K562 (cell line): ENCODE results near the gene FAM120C. TPM values are rescaled to one million over a fixed set of nuclear protein-coding genes. Genes with fewer than 3 reads are reported as not detected.

Source experiments
- ATAC-seq: fragments of 200-7000 bp; cut with Tn5 transposase; 3 replicates; pipeline ENCODE4 v1.9.1; 2020; ENCODE audit warnings: moderate library complexity
- BruUV-seq: library from RNA; stranded (reverse); fragments of 400-500 nt; replicated peaks from 2 replicates; lab custom pipeline; 2021; lab: Mats Ljungman, UMichigan
- CTCF ChIA-PET: fragments of 300-600 bp; formaldehyde crosslinking; extraction: SDS; loops from one replicate; lab custom pipeline; 2021; ENCODE audit warnings: low intra/inter-chr PET ratio; lab: Yijun Ruan, JAX
- POLR2A ChIA-PET: fragments of 300-600, 350-650 bp; sonication (Branson Sonifier 250); formaldehyde crosslinking; extraction: SDS; loops from one replicate; lab custom pipeline; 2021; ENCODE audit warnings: antibody characterized with exemption, inconsistent platforms; lab: Yijun Ruan, JAX
- DNase-seq, 4 experiments: peaks; one replicate each; pipeline versions ENCODE4 v3.0.0 to v3.0.0-alpha.2; 2011 to 2018; ENCODE audit warnings: low spot score in 3 of 4, mixed read lengths in 3 of 4; ENCODE audit errors: extremely low read depth in 1 of 4
- FAIRE-seq: peaks from 2 replicates; lab custom pipeline; 2011; peaks lifted over from hg19 to GRCh38; lab: Jason Lieb, UNC
- H2AFZ ChIP-seq: 2 replicates; pipeline ENCODE4 v1.6.0; 2011; ENCODE audit warnings: low read depth, low read length, control low read depth, inconsistent platforms
- H3K27ac ChIP-seq: fragments of 200-600 bp; 3 replicates; pipeline ENCODE4 v1.8.0; 2011; ENCODE audit warnings: low read depth, mild to moderate bottlenecking, control low read depth, inconsistent platforms, low read length, moderate library complexity, mixed read lengths; ENCODE audit errors: extremely low read depth
- H3K27me3 ChIP-seq, 2 experiments: fragments of 300-600 bp in 1 of 2; 2 replicates in 1 of 2; 3 replicates in 1 of 2; pipeline versions ENCODE4 v1.6.0 to v1.8.0; 2011; ENCODE audit warnings: inconsistent platforms in 2 of 2, low read length in 2 of 2, mild to moderate bottlenecking in 1 of 2, mixed read lengths in 1 of 2, moderate library complexity in 1 of 2; ENCODE audit not compliant: control insufficient read depth in 2 of 2, insufficient read depth in 2 of 2
- H3K36me3 ChIP-seq: fragments of 300-600 bp; 3 replicates; pipeline ENCODE4 v1.8.0; 2011; ENCODE audit warnings: mild to moderate bottlenecking, low read length, inconsistent platforms; ENCODE audit not compliant: control insufficient read depth, insufficient read depth
- H3K4me1 ChIP-seq, 2 experiments: fragments of 200-600 bp in 1 of 2; replicated peaks in 1 of 2; 2 replicates in 1 of 2; 3 replicates in 1 of 2; pipeline versions ENCODE4 v1.5.1 to v1.8.0; 2011; ENCODE audit warnings: inconsistent platforms in 2 of 2, low read length in 2 of 2, mild to moderate bottlenecking in 1 of 2, mixed read lengths in 1 of 2, moderate library complexity in 1 of 2; ENCODE audit not compliant: control insufficient read depth in 2 of 2, insufficient read depth in 2 of 2
- H3K4me2 ChIP-seq: 2 replicates; pipeline ENCODE4 v1.6.1; 2011; ENCODE audit warnings: low read length, control low read depth, inconsistent platforms, mixed read lengths; ENCODE audit not compliant: insufficient read depth
- H3K4me3 ChIP-seq: fragments of 200-600 bp; sonication (generic), shearing (Covaris generic); 2 replicates; pipeline ENCODE4 v1.5.1; 2016; ENCODE audit warnings: control low read depth, inconsistent platforms
- H3K79me2 ChIP-seq: fragments of 200-600 bp; 3 replicates; pipeline ENCODE4 v1.8.0; 2011; ENCODE audit warnings: low read length, inconsistent platforms; ENCODE audit not compliant: control insufficient read depth, insufficient read depth
- H3K9ac ChIP-seq, 2 experiments: 2 replicates each; pipeline versions ENCODE4 v1.6.0 to v1.6.1; 2011; ENCODE audit warnings: low read depth in 2 of 2, low read length in 2 of 2, control low read depth in 1 of 2, inconsistent platforms in 1 of 2, mild to moderate bottlenecking in 1 of 2, mixed read lengths in 1 of 2; ENCODE audit not compliant: insufficient read depth in 1 of 2
- H3K9me1 ChIP-seq: one replicate; pipeline ENCODE4 v1.6.0; 2011; ENCODE audit warnings: inconsistent platforms, mild to moderate bottlenecking, low read length, moderate library complexity; ENCODE audit not compliant: control insufficient read depth, insufficient read depth
- H3K9me3 ChIP-seq: replicated peaks from 2 replicates; pipeline ENCODE4 v1.5.1; 2011; ENCODE audit warnings: low read depth, low read length, inconsistent platforms; ENCODE audit not compliant: control insufficient read depth, insufficient read depth
- H4K20me1 ChIP-seq: replicated peaks from 2 replicates; pipeline ENCODE4 v1.6.1; 2011; ENCODE audit warnings: low read length, inconsistent platforms, mixed read lengths; ENCODE audit not compliant: control insufficient read depth, insufficient read depth
- HNRNPLL ChIP-seq: fragments of 200-400 bp; formaldehyde crosslinking; IDR thresholded peaks from 2 replicates; pipeline ENCODE4 v1.6.1; 2017; ENCODE audit warnings: low read length, low read depth, mild to moderate bottlenecking; ENCODE audit not compliant: poor library complexity, severe bottlenecking
- MAFG ChIP-seq: fragments of 450-650 bp; conservative IDR thresholded peaks from 2 replicates; pipeline ENCODE4 v1.6.1; 2016; ENCODE audit warnings: missing genetic modification characterization, missing compliant biosample characterization
- NFATC3 ChIP-seq: fragments of 450-650 bp; IDR thresholded peaks from 2 replicates; pipeline ENCODE4 v1.6.1; 2017; ENCODE audit warnings: mild to moderate bottlenecking
- POLR2A ChIP-seq: fragments of 450-650 bp; conservative IDR thresholded peaks from 2 replicates; pipeline ENCODE4 v1.6.1; 2016
- PURB ChIP-seq: sonication (generic); formaldehyde crosslinking; IDR thresholded peaks from 2 replicates; pipeline ENCODE4 v1.9.0; 2021; ENCODE audit warnings: low read depth, mild to moderate bottlenecking, missing genetic modification reagents
- TAF9B ChIP-seq: fragments of 450-650 bp; IDR thresholded peaks from 2 replicates; pipeline ENCODE4 v1.6.1; 2018; ENCODE audit warnings: mild to moderate bottlenecking; ENCODE audit not compliant: partially characterized antibody
- ZNF77 ChIP-seq: fragments of 250-450 bp; sonication (Bioruptor Pico); IDR thresholded peaks from 2 replicates; pipeline ENCODE4 v1.5.0; 2020
- WGBS: fragments of 100-300 bp; shearing (Covaris generic); methylation state at CpG from one replicate; pipeline ENCODE4 v1.1.6; 2016; ENCODE audit warnings: low coverage, mixed read lengths; ENCODE audit not compliant: insufficient coverage; ENCODE audit errors: missing lambda C conversion rate; 5-methylcytosine and 5-hydroxymethylcytosine counted together
- in situ Hi-C: fragments of 300-500 bp; cut with MboI; formaldehyde crosslinking; loops from 4 replicates; pipeline ENCODE4 v1.15.0; 2018; ENCODE audit warnings: inconsistent platforms, mixed read lengths
- intact Hi-C: fragments of 100-400 bp; cut with micrococcal nuclease; formaldehyde crosslinking; loops from 2 replicates; pipeline ENCODE4 v1.14.2; 2022
- polyA plus RNA-seq, 8 experiments: library from polyadenylated mRNA; depleted of rRNA in 4 of 8; stranded (reverse) in 5 of 8; unstranded in 3 of 8; fragments of >200 nt; fragmentation: Nextera tagmentation in 2 of 8; fragmentation: Illumina TruSeq in 1 of 8; extraction: Ambion mirVana in 2 of 8; extraction: Trizol in 1 of 8; gene quantifications; 2 replicates each; pipeline versions ENCODE4 v1.2.1 to v1.2.3, GENCODE V29; 2011 to 2014; ENCODE audit warnings: inconsistent platforms in 1 of 8, missing spikeins in 1 of 8
- total RNA-seq, 7 experiments: library from RNA; depleted of rRNA in 6 of 7; stranded (reverse); fragments of >200 nt in 6 of 7; fragmentation: Illumina TruSeq in 2 of 7; extraction: Trizol in 2 of 7; gene quantifications; 2 replicates each; pipeline versions ENCODE4 v1.2.1 to v1.2.3, GENCODE V29; 2011 to 2021; ENCODE audit warnings: low replicate concordance in 1 of 7

FAM120C gene
- total and polyA plus RNA-seq, 9 of the 15 experiments (the other 6 are each of a cell fraction or from before 2014, with no cell fraction given), result 0.21 to 6.7 (median 2.1) TPM

GRCh38 chrX:54172455-54172854 is 10.6 kb downstream of the FAM120C start:
- H3K9me1 ChIP-seq, result no peaks in the 10 kb centered on the region
- H3K27ac ChIP-seq, result no peak overlapping the region
- no peak overlapping the region for H3K9ac ChIP-seq
- no peak for FAIRE-seq
- H3K4me3 ChIP-seq, result no peak overlapping the region
- CTCF ChIA-PET, result no interaction called here
- intact Hi-C loops (no loop called here), in situ Hi-C loops (no loop called here)
- no peak for ATAC-seq
- no peak for DNase-seq
- WGBS, result 45% methylated on average over 3 of the region's 3 CpGs
- H3K4me2 ChIP-seq, result no peak overlapping the region
- POLR2A ChIA-PET, result no interaction called here
- no peaks in the 10 kb centered on the region for H4K20me1 ChIP-seq
- no peaks in the 10 kb centered on the region for H3K79me2 ChIP-seq
- H3K27me3 ChIP-seq, result no peaks in the 10 kb centered on the region
- H3K4me1 ChIP-seq, result no peaks in the 10 kb centered on the region
- TF ChIP-seq ZNF77 (CRISPR knock-in tag) (no peak), HNRNPLL (no peak), NFATC3 (no peak), POLR2A (no peak)
- peaks cover 7% of the 10 kb centered on the region; the same call in 1 of the 3 replicates for H3K36me3 ChIP-seq
- no peak overlapping the region for H2AFZ ChIP-seq
- H3K9me3 ChIP-seq, result no peaks in the 10 kb centered on the region
- no TSS peak for BruUV-seq

DNA sequence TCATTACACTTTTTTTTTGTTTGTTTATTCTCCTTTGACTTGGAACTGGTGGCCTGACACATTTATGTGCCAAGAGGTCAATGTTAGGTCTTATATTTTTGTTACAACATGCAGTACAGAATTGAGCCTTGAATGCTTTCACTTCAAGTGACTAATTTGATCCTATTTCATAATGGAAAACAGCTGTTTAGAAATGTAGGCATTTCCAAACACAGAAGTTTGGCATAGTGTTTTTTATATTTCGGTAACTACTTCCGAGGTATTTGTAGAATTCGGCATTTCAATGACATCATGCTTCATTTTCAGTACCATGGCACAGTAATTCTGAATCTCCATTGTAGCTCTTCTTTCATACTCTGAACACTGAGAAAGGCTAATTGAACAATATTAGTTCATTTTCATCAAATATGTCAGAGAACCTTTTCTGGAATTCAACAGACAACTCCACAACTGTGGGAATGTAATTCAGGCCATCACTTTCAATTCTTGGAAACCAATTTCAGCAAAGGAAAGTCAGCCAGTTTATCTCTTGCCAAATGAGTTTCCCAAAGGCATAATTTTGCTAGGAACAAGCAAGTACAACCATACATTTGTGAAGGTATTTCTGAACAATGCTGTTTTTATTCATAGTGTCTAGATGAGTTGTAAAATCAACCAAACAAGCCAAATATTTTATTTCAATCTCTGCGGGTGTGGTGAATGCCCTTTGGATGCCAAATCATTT is 11.4 kb downstream of the FAM120C start:
- no peak for TF ChIP-seq TAF9B
- TF ChIP-seq MAFG (tag), result no peak
- no peak for TF ChIP-seq PURB (CRISPR knock-in tag)
- TF ChIP-seq, all 486 proteins: peak for 0
- no peak overlapping the region for H3K27ac ChIP-seq
- ChIA-PET POLR2A (no interaction called here), CTCF (no interaction called here)
- no peaks in the 10 kb centered on the region for H3K4me1 ChIP-seq
- FAIRE-seq (no peak), ATAC-seq (no peak), DNase-seq (no peak)
- H3K27me3 ChIP-seq, result no peaks in the 10 kb centered on the region
- intact Hi-C loops, result no loop called here
- H3K36me3 ChIP-seq, result peaks cover 4% of the 10 kb centered on the region; the same call in 1 of the 3 replicates
- WGBS, result 34% methylated on average over 4 of the region's 4 CpGs
- H3K9ac ChIP-seq, result no peak overlapping the region
- no peak overlapping the region for H2AFZ ChIP-seq
- no peaks in the 10 kb centered on the region for H3K9me1 ChIP-seq
- in situ Hi-C loops, result no loop called here
- H3K4me3 ChIP-seq, result no peak overlapping the region
- H3K9me3 ChIP-seq, result no peaks in the 10 kb centered on the region
- H3K4me2 ChIP-seq, result no peak overlapping the region
- no TSS peak for BruUV-seq
- H3K79me2 ChIP-seq, result no peaks in the 10 kb centered on the region
- H4K20me1 ChIP-seq, result no peaks in the 10 kb centered on the region; the same call in 1 of the 2 replicates
